CD4-positive, alpha-beta T cell treated with Interferon gamma for 1 hour (primary cell): ENCODE measurements around the gene SLC46A1.

Experiments used
- DNase-seq: peaks from one replicate; pipeline ENCODE4 v3.0.0-alpha.2; 2020

Gene SLC46A1

DNA sequence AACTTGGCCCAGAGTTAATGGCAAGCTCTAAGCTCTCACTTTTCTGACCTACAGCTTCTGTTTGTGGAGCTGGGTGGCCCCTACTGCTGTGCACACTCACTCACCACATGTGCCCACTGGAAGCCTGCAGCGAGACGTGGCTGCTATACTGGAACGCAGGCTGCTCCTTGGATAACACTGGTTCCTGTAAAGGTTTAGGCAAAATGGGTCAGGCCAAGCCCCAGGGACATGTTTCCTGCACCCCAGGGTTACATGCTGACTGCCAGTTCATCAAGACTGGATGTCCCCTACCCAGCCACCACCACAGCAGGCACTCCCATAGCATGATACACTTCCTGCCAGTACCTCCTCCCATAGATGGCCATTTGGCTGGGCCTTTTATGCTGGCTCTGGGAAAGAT is 57.0 kb downstream of the SLC46A1 start:
- DNase-seq, result no peak

DNA sequence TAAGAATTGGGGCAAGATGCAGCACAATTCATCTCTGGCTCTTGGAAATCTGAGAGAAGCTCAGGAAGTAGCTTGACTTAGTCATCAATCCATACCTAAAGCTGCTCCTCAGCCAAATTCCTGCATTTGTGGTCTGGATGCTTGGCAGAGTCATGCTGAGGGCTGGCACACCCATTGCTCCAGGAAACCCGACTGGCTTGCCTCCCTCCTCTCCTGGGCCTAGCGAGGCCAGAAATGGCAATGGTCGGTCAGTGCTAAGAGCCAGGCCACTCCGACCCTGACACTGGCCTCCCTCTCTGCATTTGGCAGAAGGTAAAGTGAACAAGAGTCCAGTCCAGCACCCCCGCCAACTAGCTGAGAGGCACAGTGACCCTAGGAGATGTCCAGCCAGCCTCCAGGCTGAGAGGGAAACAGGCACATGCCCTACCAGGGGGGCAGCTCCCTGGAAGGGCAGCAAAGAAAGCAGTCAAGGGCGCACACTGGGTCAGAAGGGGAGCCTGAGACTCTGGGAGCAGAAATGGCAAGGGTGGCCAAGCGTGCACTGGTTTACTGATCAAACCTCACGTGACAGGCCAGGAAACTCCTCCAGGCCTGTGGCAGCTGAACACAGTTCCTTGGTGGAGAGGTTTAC is 58.6 kb downstream of the SLC46A1 start:
- no peak for DNase-seq

DNA sequence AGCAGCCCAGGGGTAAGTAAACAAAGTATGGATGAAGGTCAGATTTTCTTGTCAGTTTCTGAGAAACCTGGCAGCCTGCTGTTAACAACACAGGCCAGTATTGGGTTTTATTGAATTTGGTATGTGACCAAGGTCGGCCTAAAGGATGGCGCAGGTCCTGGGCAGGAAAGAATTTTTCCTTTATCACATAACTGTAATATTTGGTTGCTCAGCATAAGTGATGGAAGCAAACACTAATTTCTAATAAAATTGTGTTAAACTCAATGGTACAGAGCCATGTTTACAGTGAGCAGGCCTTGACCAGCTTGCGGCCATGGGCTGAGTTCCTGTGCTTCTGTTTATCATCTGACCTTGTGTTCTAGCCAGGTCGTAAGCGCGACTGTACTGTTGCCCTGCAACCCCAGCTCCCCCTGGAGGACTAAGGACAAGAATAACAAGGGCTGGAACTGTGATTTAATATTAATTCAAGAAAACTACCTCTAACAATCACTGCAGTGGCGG is 59.2 kb downstream of the SLC46A1 start:
- no peak for DNase-seq

- DNase-seq, result no peak
Observed at GRCh38 chr17:28346199-28346580, 59.8 kb downstream of the SLC46A1 start.

GRCh38 chr17:28345419-28346198 is 60.4 kb downstream of the SLC46A1 start:
- no peak for DNase-seq
